ENCODE results near the gene ACYP2.

ACYP2 gene

GRCh38 chr2:54085069-54085468 lies 30.3 kb upstream of the ACYP2 start:
- H3K36me3 ChIP-seq (ENCODE audit: insufficient read depth) = no peaks in the 10 kb centered on the region
- H3K27ac ChIP-seq = no peak overlapping the region
- peaks cover 40% of the 10 kb centered on the region for H3K4me1 ChIP-seq (ENCODE audit: low read depth, poor library complexity, severe bottlenecking)
- no peak overlapping the region for H3K4me3 ChIP-seq (IDR thresholded peaks at IDR 0.05; ENCODE audit: insufficient read depth, low read depth, low read length)
- TF ChIP-seq CTCF (conservative IDR thresholded peaks at IDR 0.05; ENCODE audit: low read depth, low read length) = no peak
- H2AFZ ChIP-seq (ENCODE audit: low read depth) = no peak overlapping the region
- H4K20me1 ChIP-seq (ENCODE audit: insufficient read depth) = no peaks in the 10 kb centered on the region
- H3K9ac ChIP-seq = no peak overlapping the region
- no peak overlapping the region for H3K4me2 ChIP-seq
- H3K79me2 ChIP-seq (ENCODE audit: insufficient read depth, low read depth) = no peaks in the 10 kb centered on the region
- H3K27me3 ChIP-seq (ENCODE audit: insufficient read depth, low read depth) = no peaks in the 10 kb centered on the region

GRCh38 chr2:54086157-54086556 lies 29.3 kb upstream of the ACYP2 start:
- Histone ChIP-seq H2AFZ (ENCODE audit: low read depth) (no peak overlapping the region), H3K4me2 (no peak overlapping the region), H3K4me1 (ENCODE audit: low read depth, poor library complexity, severe bottlenecking) (peaks cover 36% of the 10 kb centered on the region), H3K79me2 (ENCODE audit: insufficient read depth, low read depth) (no peaks in the 10 kb centered on the region), H3K36me3 (ENCODE audit: insufficient read depth) (no peaks in the 10 kb centered on the region), H4K20me1 (ENCODE audit: insufficient read depth) (no peaks in the 10 kb centered on the region), H3K4me3 (IDR thresholded peaks at IDR 0.05; ENCODE audit: insufficient read depth, low read depth, low read length) (no peak overlapping the region), H3K27me3 (ENCODE audit: insufficient read depth, low read depth) (no peaks in the 10 kb centered on the region), H3K9ac (no peak overlapping the region), H3K27ac (no peak overlapping the region)
- no peak for TF ChIP-seq CTCF (conservative IDR thresholded peaks at IDR 0.05; ENCODE audit: low read depth, low read length)

GRCh38 chr2:54088191-54088634 lies 27.2 kb upstream of the ACYP2 start:
- H3K4me1 ChIP-seq (ENCODE audit: low read depth, poor library complexity, severe bottlenecking) = peaks cover 18% of the 10 kb centered on the region
- H3K79me2 ChIP-seq (ENCODE audit: insufficient read depth, low read depth) = no peaks in the 10 kb centered on the region
- no peak for TF ChIP-seq CTCF (conservative IDR thresholded peaks at IDR 0.05; ENCODE audit: low read depth, low read length)
- H4K20me1 ChIP-seq (ENCODE audit: insufficient read depth) = no peaks in the 10 kb centered on the region
- H3K36me3 ChIP-seq (ENCODE audit: insufficient read depth) = no peaks in the 10 kb centered on the region
- no peak overlapping the region for H3K4me3 ChIP-seq (IDR thresholded peaks at IDR 0.05; ENCODE audit: insufficient read depth, low read depth, low read length)
- no peak overlapping the region for H2AFZ ChIP-seq (ENCODE audit: low read depth)
- H3K27ac ChIP-seq = no peak overlapping the region
- H3K4me2 ChIP-seq = no peak overlapping the region
- H3K27me3 ChIP-seq (ENCODE audit: insufficient read depth, low read depth) = no peaks in the 10 kb centered on the region
- H3K9ac ChIP-seq = no peak overlapping the region

GRCh38 chr2:54088719-54089118 lies 26.7 kb upstream of the ACYP2 start:
- Histone ChIP-seq H4K20me1 (ENCODE audit: insufficient read depth) (no peaks in the 10 kb centered on the region), H3K4me3 (IDR thresholded peaks at IDR 0.05; ENCODE audit: insufficient read depth, low read depth, low read length) (no peak overlapping the region), H3K36me3 (ENCODE audit: insufficient read depth) (no peaks in the 10 kb centered on the region), H3K4me1 (ENCODE audit: low read depth, poor library complexity, severe bottlenecking) (peaks cover 12% of the 10 kb centered on the region), H3K27me3 (ENCODE audit: insufficient read depth, low read depth) (no peaks in the 10 kb centered on the region), H3K9ac (no peak overlapping the region), H3K27ac (no peak overlapping the region), H2AFZ (ENCODE audit: low read depth) (no peak overlapping the region), H3K79me2 (ENCODE audit: insufficient read depth, low read depth) (no peaks in the 10 kb centered on the region), H3K4me2 (no peak overlapping the region)
- TF ChIP-seq CTCF (conservative IDR thresholded peaks at IDR 0.05; ENCODE audit: low read depth, low read length) = no peak
